ENCODE measurements around the gene CEP164. TPM values are rescaled to one million over a fixed set of nuclear protein-coding genes. Genes with fewer than 3 reads are reported as not detected.
"Not testable (repeated sequence)": the region's sequence is repeated elsewhere in the genome, so short reads cannot be mapped to it uniquely, and the experiment has no call there.

Gene CEP164
- polyA plus RNA-seq, 4 donors: 22.7 to 43.0 (median 27.0) TPM

DNA sequence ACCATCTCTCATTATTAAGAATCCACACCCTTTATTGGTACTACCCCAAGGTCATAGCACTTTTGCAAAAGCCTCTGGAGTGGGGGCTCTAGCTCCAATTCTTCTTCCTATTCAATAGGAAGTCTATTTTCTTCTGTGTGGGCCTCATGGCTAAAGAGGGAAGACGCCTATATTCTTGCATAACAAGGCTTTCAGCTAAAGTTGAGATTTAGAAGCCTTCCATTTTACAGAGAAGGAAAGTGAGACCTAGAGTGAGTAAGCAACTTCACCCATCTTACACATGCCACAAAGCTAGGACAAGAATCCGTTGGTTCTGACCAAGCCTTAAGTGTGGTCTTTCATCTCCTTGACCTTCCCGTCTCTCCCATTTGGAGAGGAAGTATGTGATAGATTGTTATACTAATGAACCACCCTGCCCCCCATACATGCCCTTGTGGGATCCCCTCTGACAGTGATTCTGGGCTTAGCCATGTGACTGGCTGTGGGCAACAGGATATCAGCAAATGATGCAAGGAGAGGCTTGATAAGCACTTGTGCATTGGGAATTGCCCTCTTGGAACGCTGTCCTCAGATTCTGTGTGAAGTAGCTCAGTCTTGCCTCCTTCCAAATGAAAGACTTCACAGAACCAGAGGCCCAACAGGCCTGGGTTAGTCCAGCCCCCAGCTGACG lies 23.9 kb upstream of the CEP164 start:
- no peak for DNase-seq (ENCODE audit: low read depth in 4 of 4, low spot score in 3 of 4)

- DNase-seq (ENCODE audit: low read depth in 4 of 4, low spot score in 3 of 4): no peak
These were observed 22.5 kb upstream of the CEP164 start for GRCh38 chr11:117305145-117305544.

- no peak for DNase-seq (ENCODE audit: low read depth in 4 of 4, low spot score in 3 of 4)
These were observed 18.3 kb upstream of the CEP164 start for GRCh38 chr11:117309310-117309709.

- no peak for DNase-seq (ENCODE audit: low read depth in 4 of 4, low spot score in 3 of 4)
These were observed 14.6 kb upstream of the CEP164 start for GRCh38 chr11:117313091-117313490.

DNA sequence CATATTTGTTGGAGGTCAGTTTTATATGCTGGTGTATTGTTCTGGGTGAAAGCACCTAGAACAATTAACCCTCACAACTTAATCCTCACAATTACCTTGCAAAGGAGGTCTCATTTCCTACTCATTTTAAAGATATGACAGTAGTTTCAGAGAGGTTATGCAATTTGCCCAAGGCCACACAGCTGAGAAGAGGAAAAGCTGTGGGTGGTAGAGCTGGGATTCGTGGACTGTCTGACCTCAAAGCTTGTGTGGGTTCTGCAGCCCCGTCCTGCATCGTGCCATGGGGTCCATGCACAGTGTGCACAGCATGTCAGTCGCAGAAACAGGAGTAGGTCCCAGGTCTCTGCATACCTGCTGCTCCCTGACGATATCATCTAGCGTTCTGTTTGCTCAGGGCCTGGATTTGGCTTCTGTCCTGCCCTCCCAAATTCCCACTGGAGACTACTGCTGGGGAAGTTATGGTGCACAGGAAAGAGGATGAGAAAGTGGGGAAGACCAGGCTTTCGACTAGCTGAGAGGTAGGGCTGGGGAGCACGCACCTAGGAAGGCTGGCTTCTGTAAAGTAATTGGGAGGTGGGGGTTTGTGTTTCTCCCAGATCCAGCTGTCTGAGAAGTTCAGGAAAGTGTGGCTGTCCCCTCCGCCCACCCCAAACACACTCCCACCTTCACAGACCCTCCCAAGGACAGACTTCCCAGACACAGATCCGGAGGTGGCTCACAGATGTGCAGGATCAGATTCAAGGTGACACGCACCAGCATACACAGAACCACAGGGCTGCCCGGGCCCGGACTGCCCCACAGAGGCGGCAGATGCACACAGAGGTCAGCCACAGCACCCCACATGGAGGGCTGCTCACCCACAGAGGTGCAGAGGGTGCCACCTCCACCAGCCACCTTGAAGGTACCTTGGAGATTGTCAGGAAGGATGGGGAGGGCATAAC lies 13.6 kb upstream of the CEP164 start:
- DNase-seq (ENCODE audit: low read depth in 4 of 4, low spot score in 3 of 4): no peak

DNA sequence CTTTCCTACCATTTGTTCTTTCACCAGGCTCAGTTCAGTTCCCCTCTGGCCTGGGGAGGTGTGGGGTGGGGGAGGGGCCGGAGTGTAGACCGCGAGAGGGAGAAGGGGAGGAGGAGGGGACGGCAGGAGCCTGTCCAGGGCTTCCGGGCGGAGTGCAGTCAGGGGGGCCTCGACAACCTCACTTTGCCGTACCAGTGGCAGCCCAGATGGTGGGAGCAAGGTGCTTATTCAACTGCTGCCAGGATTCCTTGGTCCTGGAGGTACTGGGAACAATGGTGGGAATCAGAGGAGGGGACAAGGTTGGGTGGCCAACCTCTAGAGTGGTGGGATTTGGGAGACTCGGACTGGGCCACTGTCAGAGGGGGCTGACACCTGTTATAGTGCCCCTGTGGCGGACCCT lies 12.8 kb upstream of the CEP164 start:
- no peak for DNase-seq (ENCODE audit: low read depth in 4 of 4, low spot score in 3 of 4)

DNA sequence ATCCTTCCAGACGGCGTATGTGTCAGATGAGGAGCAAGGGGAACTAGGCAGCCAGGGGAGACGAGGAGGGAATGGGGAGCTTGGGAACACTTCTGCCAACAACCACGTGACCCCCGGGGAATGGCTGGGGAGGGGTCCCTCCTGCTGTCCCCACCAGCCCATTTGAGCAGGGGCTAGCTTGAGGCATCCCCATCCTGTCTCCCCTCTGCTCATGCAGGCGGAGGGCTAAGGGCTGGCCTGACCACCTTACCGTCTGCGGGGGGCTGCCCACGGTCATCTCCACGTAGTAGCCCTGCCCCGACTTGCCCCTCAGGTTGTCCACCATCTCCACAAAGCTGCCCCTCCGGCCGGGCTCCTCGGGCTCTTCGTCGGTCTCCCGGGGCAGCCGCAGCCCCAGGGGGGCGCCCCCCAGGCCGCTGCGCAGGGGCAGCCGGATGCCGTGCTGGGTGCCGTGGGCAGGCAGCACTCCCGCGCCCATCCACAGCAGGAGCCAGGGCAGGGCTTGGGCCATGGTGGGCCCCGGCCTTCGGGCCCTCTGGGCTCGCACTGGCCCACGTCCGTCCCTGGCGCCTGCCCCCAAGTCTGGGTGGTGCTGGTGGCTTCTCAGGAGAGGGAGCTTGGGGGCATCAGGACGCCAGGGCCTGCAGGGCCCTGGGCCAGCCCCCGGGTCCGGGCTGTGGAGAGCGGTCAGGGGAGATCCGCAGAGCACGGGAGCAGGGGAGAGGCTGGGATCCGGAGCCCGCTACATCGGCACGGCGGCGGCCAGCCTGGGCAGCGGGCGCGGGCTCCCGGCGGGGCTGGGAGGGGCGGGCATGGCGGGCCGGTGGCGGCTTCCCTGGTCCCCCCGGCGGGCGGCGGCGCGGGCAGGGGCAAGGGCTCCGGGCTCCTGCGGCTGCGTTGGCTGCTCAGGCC lies 12.1 kb upstream of the CEP164 start:
- no peak for DNase-seq (ENCODE audit: low read depth in 4 of 4, low spot score in 3 of 4)

DNA sequence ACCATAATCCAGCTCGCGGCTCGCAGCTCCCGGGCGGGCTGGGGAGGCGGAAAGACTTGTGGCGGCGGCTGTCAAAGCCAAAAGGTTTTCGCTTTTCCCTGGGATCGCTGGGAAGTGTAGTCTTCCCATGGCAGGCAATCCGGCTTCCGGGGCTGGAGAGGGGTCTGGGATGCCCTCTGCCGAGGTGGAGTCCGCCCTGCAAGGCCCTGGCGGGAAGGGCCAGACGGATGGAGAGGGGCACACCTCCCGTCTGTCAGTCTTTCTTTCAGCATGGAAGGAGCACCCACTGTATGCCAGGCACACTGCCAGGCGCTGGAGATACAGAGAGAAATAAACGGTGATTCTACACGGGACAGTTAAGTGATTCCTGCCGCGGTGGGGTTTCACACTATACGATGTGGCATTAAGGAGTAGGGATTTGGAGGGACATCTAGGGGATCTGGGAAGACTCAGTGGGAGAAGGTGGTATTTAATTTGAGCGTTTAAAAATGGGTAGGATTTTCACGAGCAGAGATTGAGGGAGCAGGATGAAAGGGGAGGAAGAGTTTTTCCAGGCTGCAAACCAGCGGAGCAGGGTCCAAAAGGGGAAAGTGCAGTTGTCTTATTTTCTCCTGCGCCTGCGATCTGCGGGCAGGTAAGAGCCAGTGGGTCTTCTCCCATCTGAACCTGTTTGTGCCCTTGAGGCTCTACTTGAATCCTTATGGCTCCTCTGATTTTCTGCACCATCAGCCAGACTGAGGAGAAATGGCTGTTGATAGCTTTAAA lies 11.3 kb upstream of the CEP164 start, which contains the start of gene BACE1:
TSS of gene BACE1 (minus strand) at position 60 of the 765 bp plus-strand sequence. CDS start 461 bp downstream, outside the sequence.
- peak in 3 of 4 donors; percentile 69 to 80 (median 71) for DNase-seq (ENCODE audit: low read depth in 4 of 4, low spot score in 3 of 4)

GRCh38 chr11:117318738-117319137 lies 8.9 kb upstream of the CEP164 start:
- no peak for DNase-seq (ENCODE audit: low read depth in 4 of 4, low spot score in 3 of 4)

DNA sequence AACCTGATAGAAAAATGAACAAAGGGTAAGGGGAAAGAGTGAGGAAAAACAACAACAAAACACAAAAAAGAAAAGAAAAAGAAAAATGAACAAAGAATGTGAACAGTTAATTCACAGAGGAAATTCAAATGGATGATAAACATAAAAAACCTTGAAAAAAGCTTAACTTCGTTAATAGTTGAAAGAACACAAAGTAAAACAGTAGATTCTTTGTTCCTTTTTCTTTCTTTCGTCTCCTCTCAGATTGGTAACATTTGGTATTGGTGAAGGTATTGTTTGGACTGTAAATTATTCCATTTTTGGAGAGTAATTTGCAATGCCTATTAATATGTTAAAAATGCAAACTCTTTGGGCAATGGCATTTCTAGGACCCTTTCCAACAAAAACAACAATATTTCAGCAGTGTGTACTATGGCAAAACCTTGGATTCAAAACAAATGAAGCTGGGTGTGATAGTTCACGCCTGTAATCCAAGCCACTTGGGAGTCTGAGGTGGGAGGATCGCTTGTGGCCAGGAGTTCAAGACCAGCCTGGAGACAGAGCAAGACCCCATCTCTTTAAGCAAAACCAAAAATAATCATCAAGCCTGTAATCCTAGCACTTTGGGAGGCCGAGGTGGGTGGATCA lies 8.3 kb upstream of the CEP164 start:
- no peak for DNase-seq (ENCODE audit: low read depth in 4 of 4, low spot score in 3 of 4)

DNA sequence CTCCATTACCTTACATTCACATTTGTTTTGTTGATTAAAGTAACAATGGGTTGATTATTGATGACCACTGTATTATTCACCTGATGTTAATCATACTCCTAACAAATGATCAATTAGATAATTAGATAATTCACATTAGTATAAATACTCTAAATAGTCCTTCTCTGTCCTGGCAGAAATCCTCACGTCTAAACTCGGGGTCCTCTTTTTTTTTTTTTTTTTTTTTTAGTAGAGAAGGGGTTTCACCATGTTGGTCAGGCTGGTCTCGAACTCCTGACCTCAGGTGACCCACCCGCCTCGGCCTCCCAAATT lies 443 bp upstream of the CEP164 start:
- not testable (repeated sequence) for DNase-seq (ENCODE audit: low read depth in 4 of 4, low spot score in 3 of 4)

- DNase-seq (ENCODE audit: low read depth in 4 of 4, low spot score in 3 of 4): no peak
These were observed 839 bp downstream of the CEP164 start for GRCh38 chr11:117328375-117329010.

GRCh38 chr11:117332843-117333242 lies 5.2 kb downstream of the CEP164 start:
- DNase-seq (ENCODE audit: low read depth in 4 of 4, low spot score in 3 of 4): no peak

DNA sequence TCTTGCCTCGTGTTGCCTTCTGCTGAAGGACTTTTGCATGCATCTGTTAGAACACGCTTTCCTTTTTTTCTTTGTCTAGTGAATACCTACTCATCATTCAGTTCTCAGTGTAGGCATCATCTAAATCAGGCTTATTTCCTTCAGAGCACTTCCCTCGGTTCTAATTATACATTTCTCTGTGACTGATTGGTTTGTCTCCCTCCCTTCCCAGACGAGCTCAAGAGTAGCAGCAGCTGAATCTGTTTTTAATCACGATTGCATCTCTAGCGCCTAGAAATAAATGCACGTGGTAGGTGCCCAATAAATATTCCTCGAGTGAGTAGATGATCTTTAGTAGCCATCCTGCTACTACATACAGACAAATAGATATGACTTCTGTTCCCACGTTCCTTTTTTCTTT lies 6.3 kb downstream of the CEP164 start:
- DNase-seq (ENCODE audit: low read depth in 4 of 4, low spot score in 3 of 4): no peak

GRCh38 chr11:117334896-117335295 lies 7.2 kb downstream of the CEP164 start:
- no peak for DNase-seq (ENCODE audit: low read depth in 4 of 4, low spot score in 3 of 4)

DNA sequence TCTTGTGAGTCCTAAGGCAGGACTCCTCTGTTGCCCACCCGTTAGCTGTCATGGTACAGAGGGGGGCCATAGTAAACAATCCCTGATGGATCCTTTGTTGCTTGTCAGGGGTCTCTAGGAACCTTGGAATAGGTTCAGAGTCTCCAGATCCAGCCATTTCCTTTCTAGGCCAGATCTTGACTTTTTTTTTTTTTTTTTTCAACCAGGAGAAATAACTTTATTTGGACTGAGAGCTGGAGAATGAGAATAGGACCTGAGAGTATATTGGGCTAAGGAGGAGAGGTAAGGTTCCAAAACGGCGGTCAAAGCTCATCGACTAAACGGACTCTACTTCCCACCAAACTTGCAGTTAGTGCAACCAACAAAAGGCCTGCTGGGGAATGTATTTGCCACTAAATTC lies 7.7 kb downstream of the CEP164 start:
- no peak for DNase-seq (ENCODE audit: low read depth in 4 of 4, low spot score in 3 of 4)

GRCh38 chr11:117337076-117337475 lies 9.4 kb downstream of the CEP164 start:
- DNase-seq (ENCODE audit: low read depth in 4 of 4, low spot score in 3 of 4): no peak

DNA sequence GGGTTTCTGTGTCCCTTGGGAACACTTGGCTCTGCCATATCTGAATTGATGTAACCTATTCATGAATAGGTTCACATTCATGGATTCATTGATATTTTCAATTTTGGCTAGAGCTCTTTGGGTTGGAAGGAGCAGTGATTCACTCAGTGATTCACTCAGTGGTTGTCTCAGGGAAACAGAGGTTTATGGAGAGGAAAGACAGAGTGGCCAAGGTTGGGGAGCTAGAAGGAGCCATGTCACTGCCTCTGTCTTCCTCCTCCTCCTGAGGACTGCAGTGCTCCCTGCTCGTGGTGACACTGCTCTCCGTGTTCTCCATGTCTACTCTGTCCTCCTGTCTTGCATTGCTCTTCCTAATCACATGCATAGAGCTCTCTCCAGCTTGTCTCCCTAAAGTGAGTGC lies 17.4 kb downstream of the CEP164 start:
- no peak for DNase-seq (ENCODE audit: low read depth in 4 of 4, low spot score in 3 of 4)

GRCh38 chr11:117354550-117354949 lies 26.9 kb downstream of the CEP164 start:
- no peak for DNase-seq (ENCODE audit: low read depth in 4 of 4, low spot score in 3 of 4)
